Mesenteric fat pad (tissue), 1 donor: ENCODE data around the gene SMYD5. TPM values are rescaled to one million over a fixed set of nuclear protein-coding genes. Genes with fewer than 3 reads are reported as not detected.
"Not testable (repeated sequence)": the region's sequence is repeated elsewhere in the genome, so short reads cannot be mapped to it uniquely, and the experiment has no call there.

Source experiments
- DNase-seq: peaks from one replicate; pipeline ENCODE4 v3.0.0-alpha.2; 2020; ENCODE audit warnings: low spot score
- long read RNA-seq: library from polyadenylated mRNA; unstranded; transcript quantifications from one replicate; pipeline ENCODE4 v2.0.0, GENCODE V29; 2020
- total RNA-seq: library from RNA; stranded (reverse); fragmentation: NEBNext Ultra II Directional; extraction: Animal tissue kit (Norgen Biotek cat#: 25700); gene quantifications from one replicate; pipeline ENCODE4 v1.2.1, GENCODE V29; 2021
- donor health status: DM: yes; HTN: yes; CAD: no.

SMYD5 gene
- 25.1 TPM for total RNA-seq
- long read RNA-seq, transcript SMYD5-202 (13 exons, 2,593 nt) = major isoform, 26 of 41 reads
- long read RNA-seq, partial matches to known transcripts = 5 of 41 reads
- long read RNA-seq, other reads (novel, unspliced or antisense) = 9 of 41 reads

DNA sequence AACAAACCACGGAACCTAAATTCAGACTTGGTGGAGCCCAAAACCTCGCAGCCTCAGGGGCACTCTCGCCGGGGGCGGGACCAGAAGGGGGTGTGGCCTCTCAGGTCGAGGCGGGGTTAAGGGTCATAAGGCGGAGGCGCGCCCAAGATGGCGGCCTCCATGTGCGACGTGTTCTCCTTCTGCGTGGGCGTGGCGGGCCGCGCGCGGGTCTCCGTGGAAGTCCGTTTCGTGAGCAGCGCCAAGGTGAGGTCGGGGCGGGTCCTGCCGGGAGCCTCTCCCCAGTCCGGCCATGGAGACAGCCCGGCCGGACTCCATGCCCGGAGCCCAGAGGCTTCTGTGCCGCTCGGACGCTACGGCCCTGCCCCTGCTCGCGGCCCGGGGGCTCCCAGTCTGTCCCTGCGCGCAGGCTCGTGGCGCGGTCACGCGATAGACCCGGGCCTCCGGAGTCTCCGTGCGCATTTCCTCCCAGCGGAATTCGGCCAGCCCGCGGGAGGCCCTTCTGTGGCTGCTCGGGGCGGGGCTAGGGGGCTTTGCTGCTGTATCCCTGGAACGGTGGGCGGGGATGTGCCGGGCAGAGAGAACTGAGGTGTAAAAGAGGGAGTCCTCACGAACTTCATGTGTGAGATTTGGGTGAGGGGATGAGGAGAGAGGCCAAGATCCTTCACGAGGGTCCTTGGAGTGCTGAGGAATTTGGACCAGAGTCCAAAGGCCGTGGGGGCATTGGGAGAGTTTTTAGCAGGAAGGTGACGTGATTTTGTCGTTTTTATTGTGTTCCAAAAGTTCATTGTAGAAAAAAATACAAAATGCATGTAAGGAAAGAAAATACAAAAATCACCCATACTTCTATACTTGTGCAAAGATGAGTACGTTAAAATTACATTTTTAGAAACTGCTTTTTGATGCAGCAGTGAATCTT lies at the start of gene SMYD5:
TSS of gene SMYD5 (plus strand) at position 126 of the 916 bp plus-strand sequence. CDS start at position 148, 22 bp downstream.
- peak; percentile 96 for DNase-seq

DNA sequence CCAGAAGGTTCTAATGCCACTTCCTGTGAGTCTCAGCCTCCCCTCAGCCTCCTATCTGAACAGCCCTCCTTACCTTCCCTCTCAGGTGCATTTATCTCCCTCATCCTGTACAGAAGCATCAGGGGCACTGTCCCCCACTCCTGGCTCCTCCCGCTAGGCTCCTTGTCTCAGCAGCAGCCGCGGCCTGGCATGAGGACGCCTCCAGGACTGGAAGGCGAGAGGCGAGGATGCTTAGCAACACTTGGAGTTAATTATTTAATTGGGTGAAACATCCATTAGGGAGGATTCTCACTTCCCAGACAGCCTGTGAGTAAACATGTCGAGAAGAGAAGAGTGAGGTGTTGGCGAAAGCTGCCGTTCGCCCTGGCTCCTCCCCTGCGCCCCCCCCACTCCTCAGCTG lies 48.1 kb upstream of the SMYD5 start:
- peak; percentile 28 for DNase-seq

DNA sequence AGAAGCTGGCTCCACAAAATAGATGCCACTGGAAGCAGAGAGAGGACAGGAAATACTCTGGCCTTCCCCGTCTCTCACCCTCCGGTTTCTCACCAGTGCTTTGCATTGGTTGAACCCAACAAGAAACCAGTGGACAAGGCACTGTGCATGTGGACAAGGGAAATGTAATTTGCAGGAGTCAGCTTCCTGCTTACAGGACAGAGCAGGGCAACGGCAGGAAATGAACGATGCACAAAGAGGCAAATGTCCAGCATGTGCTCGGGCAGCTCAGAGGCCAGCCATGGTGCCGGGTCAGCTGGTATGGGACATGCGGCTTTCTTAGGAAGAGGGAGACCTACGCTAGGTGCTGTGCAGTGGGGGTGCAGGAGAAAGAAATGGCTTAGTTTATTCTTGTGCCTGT lies 47.2 kb upstream of the SMYD5 start:
- DNase-seq = not testable (repeated sequence)

DNA sequence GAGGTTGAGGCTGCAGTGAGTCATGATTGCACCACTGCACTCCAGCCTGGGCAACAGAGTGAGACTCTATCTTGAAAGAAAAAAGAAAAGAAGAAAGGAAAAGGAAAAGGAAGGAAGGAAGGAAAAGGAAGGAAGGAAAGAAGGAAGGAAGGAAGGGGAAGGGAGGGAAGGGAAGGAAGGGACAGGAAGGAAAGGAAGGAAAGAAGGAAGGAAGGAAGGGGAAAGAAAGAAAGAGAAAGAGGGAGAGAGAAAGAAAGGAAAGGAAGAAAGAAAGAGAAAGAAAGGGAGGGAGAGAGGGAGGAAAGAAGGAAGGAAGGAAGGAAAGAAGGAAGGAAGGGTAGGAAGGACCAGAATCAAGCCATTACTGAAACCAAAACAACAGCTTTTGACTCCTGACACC lies 45.7 kb upstream of the SMYD5 start:
- not testable (repeated sequence) for DNase-seq

DNA sequence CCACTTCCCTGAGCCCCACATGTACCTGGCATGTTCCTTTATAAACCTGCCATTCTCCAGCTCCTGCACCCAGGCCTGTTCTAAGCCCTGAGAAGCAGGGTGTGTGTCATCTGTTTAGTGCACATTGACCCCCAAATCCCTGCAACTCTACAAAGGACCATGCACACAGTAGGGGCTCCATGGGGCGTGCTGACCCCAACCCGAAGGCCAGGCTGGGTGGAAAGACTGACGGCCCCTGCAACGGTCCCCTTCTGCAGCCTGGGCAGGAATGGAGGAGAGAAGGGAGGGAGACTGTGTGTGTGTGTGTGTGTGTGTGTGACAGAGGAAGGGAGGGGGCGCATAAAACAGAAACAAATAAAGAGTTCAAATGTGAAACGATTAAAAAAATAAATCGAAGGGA lies 43.7 kb upstream of the SMYD5 start:
- DNase-seq = peak; percentile 78

DNA sequence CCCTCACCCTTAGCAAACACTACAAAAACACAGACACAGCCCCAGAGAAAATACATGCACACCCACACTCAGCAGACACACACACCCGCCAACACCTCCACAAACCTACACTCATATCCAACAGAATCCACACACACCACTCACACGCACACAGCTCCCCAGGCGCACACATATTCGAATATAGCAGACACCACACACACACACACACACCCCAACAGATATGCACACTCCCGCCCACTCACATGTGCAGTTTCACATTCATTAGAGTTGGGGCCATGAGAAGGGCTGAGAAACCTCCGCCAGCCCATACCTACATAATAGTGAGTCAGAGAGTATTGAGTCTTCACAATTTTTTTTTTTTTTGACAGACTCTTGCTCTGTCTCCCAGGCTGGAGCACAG lies 41.1 kb upstream of the SMYD5 start:
- peak; percentile 47 for DNase-seq

DNA sequence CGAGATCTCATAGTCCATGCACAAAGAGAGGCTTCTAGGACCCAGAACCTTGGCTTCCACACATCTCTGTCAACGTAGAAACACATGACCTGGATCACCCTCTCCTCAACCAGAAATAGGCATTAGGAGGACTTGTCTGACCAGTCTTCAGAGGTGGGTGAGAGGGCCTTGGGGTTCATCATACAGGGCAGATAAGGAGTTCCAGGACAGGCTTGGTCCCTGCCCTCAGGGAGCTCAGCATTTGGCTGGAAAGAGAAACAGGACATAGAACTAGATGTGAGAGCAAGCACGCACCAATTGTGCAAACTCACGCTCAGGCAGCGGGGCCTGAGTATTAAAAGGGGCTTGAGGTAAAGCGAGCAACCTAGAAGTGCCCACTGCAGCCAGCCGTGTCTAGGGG lies 40.3 kb upstream of the SMYD5 start:
- DNase-seq = peak; percentile 84

DNA sequence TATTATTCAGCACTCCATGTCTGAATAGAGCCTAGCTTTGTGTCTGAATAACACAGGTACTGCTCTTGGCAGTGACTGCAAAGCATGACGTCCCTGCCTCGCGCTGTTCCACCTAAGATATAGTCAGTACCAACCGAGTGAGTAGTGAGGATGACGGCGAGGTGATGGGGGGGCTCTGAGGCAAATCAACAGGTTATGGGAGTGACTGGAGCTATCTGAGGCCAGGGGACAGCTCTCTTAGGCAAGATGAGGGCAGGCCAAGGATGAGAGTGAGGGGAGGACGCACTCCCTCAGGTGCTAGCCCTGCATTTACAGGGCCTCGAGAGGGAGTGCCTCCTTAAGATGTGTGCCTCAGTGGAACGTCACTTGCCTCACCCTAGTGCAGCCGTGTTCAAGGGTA lies 39.8 kb upstream of the SMYD5 start:
- no peak for DNase-seq

DNA sequence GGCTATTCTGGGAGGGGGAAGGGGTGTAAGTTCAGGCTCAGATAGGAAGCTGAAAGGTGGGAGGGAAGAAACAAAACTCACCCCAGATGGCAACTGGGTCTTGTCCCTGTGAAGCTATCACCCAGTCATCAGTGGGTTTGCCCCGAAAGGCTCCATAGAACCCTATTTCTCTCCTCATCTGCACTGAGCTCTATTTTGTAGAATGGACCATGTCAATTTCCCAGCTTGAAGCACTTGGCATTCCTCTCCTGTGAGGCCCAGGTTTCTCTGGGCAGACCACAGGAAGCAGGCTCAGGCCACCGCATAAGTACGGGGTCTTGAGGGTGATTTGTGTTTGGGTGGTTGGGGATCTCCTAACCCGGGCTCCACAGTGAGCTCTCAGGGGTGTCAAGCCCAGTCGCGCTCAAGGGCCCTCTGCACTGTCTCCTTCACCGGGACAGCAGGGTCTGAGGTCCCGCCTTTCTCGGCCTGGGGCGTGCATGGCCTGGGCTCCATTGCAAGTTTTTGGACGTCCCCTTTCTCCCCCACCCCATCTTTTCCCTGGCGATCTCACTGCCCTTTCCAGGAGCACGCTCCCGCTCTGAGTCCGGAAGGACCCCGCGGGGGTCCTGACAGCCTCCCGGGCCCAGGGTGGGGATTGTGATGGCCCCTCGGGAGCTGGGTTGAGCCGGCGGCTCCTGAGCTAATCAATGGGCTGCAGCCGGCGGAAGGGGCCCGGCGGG lies 38.9 kb upstream of the SMYD5 start:
- no peak for DNase-seq

DNA sequence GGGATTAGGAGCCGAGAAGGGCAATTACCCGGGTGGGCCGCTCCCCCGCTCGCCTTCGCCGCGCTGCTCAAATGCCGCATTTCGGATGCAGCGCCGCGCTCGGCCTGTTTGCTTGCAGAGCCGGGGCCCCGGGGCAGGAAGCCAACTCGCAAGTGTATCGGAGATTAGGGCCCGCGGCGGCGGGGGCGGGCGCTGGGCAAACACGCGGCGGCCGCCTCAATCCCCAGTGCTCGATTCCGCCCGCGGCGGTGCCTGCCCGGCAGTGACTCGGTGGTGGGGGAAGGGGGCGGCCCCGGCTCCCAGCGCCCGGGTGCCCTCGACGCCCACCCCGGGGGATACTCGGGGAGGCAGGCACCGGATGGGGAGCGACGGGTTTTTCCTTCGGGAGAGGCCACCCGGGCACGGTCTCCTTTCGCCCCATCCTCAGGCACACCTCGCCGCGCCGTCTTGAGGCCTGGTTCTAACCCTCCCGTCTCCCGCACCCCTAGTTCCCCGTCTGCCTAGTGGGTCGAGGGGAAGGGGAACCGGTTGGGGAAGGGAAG lies 38.3 kb upstream of the SMYD5 start:
- peak; percentile 93 for DNase-seq

DNA sequence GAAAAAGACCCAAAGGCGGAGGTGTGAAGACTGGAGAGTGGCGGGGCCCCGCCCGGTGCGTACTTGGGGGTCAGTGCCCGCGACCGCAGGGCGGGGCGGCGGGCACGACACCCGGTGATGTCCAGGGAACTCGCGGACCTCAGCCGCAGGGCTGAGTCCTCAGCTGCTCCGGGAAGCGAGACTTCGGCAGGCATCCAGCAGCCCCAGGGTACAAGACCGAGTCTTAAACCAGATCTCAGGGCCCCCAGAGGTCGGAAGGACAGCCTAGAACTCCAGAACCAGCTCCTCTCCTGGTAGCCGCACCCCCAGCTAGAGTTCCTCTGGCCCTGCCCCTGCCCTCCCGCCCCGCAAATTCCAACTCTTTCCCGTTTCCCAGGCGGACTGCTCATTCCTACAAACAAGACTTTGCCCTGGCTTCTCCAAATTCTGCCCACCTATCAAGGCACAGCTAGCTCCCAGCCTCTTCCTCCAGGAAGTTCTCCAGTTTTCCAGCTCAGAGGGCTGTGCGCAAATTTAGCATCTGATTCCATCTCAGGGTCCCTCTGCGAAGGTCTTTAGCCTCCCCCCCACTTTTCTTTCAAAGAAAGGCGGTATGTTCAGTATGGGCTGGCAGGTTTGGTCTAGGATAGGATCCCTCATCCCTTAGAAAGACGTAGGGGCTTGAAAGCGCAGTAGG lies 37.7 kb upstream of the SMYD5 start:
- DNase-seq = peak; percentile 84

DNA sequence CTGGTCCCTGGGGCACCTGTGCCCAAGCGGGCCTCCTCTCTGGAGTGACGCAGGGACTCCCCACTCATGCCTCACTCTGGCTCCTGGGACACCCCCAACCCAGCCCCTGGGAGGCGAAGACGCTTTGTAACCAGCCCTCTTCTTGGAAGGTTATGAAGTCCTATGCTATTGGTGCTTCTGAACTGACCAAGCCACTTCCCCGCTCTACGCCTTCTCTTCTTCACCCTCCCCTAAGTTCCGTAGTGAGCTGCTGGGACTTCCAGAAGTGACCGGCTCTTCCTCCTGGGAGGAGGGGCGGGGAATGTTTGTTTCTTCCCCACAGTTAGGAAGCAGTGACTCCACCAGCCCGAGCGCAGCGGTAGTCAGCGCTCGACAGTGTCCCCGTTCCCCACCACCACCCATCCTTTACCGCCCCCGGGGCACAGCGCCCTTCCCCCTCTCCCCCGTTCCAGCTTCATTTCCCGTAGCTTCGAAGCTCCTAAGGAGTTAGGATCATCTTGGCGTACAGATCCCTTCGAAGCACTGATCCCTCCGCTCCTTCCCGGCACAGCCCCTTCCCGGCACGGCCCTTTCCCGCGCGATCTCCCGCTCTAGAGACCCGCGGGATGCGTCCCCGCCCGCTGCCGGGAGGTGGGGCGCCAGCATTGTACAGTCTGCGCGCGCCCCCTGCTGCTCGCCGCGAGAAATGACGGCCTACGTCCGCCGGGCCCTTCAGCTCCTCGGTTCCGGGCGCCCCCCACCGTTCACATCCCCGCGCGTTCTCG lies 37.0 kb upstream of the SMYD5 start:
- peak; percentile 96 for DNase-seq

DNA sequence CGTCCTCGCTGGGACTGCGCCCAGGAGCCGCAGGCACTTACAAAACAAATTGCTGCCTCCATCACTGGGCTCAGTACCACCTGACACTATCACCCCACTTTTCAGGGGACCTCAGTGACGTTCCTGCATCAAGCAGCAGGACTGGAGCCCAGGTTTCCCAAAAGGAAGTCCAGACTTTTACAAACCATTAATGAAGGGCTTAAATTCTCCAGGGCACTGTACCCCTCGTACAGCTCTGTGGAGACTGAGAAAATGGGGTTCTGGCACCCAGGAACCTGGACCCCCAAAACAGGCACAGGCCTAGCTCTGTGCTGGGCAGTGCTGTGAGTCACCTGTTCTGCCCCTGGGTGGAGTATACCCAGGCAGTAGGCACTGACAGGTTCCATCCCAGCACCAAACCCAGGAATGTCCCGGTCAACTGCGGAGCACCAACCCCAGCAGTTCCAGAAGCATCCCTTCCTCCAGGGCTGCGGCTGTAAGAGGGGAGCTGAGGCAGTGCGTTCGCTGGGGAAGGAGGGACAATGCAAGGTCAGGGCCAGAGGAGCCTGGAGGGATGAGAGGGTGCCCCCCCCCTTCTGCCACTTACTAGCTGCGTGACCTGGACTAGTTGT lies 36.3 kb upstream of the SMYD5 start:
- DNase-seq = no peak

DNA sequence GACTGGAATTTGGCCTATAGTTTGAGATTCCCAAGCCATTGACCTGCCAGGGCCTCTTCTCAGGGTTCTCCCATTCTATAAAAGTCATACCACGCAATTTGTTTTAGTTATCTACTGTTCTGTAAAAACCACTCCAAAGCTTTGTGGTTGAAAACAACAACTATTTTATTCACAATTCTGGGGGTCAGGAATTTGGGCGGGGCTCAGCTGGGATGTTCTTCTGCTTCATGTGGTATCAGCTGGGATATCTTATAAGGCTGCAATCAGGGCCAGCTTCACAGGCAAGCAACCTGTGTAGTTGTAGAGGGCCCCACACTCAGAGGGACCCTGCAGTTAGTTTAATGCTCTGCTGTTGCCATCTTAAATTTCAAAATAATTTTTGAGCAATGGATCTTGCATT lies 28.1 kb upstream of the SMYD5 start:
- peak; percentile 24 for DNase-seq

DNA sequence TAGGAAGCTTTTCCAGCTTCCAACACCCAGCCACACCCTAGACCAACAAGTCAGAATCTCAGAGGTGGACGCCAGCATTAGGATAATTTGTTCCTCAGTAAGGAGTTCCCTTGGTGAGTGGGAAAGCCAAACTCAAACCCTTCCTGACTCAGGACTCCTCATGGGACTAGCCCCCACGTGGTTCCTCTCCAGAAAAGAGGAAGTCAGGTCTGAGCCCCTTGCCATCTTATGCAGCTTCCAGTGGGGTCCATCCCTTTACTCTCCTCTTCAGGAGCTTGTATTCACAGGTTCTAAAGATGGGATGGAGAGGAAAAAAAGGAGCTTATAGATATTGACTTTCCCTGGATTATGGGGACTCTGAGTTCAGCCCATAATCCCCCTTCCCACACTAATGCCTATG lies 26.5 kb upstream of the SMYD5 start:
- no peak for DNase-seq

DNA sequence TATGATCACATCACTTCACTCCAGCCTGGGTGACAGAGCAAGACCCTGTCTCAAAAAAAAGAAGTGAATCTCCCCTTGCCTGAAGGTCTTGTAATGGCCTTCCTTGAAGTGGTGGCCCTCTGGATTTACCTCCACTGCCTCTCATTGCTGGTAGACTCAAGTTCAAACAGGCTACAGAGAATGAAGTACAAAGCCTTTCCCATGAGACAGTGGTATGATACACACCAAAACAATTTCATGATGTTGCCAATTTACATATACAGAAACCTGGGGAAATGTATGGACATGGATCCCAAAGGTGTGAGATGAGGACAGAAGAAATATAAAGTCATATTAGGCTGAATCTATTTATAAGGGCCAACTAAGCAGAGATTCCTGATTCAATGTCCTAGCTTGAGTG lies 16.5 kb upstream of the SMYD5 start:
- no peak for DNase-seq

DNA sequence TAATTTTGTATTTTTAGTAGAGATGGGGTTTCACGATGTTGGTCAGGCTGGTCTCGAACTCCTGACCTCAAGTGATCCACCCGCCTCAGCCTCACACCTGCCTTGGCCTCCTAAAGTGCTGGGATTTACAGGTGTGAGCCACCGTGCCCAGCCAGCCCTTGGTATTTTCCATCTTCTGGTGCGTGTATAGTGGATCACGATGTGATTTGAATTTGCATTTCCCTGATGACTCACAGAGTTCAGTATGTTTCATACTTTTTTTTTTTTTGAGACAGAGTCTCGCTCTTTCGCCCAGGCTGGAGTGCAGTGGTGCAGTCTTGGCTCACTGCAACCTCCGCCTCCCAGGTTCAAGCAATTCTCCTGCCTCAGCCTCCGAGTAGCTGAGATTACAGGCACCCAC lies 13.8 kb upstream of the SMYD5 start:
- DNase-seq = peak; percentile 51

DNA sequence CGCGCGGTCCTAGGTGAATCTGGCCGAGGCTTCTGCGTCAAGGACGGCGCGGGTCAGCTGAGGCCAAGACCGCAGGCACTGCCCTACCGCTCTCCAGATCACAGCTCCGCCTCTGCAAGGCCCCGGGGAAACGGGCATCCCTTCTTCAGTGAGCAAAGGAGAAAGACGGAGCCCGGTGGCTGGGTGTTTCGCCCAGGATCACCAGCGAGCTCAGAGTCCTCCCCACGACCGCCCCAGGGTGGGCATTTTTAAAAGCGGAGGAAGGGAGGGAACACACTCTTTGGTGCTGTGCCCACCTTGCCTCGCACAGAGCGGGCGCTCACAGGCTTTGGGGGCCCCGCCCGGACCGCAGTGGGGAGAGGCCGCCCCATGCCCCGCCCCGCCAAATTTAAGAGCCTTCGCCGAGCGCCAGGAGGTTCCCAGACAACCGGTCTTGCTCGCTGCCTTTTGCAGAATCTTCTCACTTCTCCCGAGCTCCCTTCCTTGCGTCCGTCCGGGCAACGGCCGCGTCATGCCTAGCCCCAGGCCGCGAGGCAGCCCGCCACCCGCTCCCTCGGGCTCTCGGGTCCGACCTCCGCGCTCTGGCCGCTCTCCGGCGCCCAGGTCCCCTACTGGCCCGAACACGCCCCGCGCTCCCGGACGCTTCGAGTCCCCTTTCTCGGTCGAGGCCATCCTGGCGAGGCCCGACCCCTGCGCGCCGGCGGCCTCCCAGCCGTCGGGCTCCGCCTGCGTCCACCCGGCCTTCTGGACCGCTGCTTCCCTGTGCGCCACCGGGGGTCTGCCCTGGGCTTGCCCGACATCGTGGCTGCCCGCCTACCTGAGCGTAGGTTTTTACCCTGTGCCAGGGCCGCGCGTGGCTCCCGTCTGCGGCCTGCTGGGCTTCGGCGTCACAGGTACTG lies 11.6 kb upstream of the SMYD5 start, which contains the start of gene NOTO:
TSS of gene NOTO (plus strand) at position 419 of the 899 bp plus-strand sequence. CDS start at position 512, 93 bp downstream.
- peak; percentile 87 for DNase-seq
